ENCODE data around the gene MAST4. TPM values are rescaled to one million over a fixed set of nuclear protein-coding genes. Genes with fewer than 3 reads are reported as not detected.

MAST4 gene
- total and polyA plus RNA-seq, 2 of the 4 experiments (the other 2 are of a cell fraction) = 4.8 to 6.8 TPM

DNA sequence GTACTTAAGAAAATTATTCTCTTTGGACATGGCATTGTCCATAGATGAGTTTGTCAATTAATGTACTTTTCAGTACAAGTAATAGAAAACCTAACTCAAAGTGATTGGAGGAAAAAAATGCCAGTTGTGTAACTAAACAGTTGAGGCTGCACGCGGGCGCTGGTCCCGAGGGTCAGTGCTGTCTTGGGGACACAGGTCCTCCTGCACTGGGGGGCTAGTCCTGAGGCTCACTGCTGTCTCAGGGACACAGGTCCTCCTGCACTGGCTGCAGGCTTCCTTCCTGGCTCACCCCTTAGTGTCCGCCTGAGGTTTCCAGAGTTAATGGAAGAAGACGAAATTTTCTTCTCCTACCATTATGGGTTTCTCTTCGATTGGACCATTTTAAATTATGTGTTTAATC is 319.3 kb downstream of the MAST4 start:
- intact Hi-C loops (cut with micrococcal nuclease) = no loop called here
- no peak overlapping the region for H2BK120ac ChIP-seq (ENCODE audit: low read depth, low read length)
- no peak overlapping the region for H4K91ac ChIP-seq (ENCODE audit: insufficient read depth, low read depth, low read length)
- H3K36me3 ChIP-seq (ENCODE audit: control insufficient read depth, insufficient read depth, low read length) = no peaks in the 10 kb centered on the region
- no peak overlapping the region for H2AFZ ChIP-seq (replicated peaks; ENCODE audit: low read length, poor library complexity)
- no peak overlapping the region for H3K56ac ChIP-seq (ENCODE audit: extremely low read depth, insufficient read depth, low read length)
- H3K27me3 ChIP-seq (ENCODE audit: control insufficient read depth, insufficient read depth, low read length) = no peaks in the 10 kb centered on the region
- H4K8ac ChIP-seq (ENCODE audit: low read depth in 2 of 2, low read length in 2 of 2) = no peak overlapping the region
- no peak overlapping the region for H3K27ac ChIP-seq (ENCODE audit: insufficient read depth, low read length)
- H2BK20ac ChIP-seq (ENCODE audit: low read depth, low read length) = no peak overlapping the region
- BruUV-seq (replicated peaks) = no TSS peak
- no CpG with 5 or more reads among the region's 7 CpGs for WGBS, 2 experiments (ENCODE audit: extremely low coverage in 2 of 2, insufficient read length in 1 of 2)
- no peak for DNase-seq
- H3K4me3 ChIP-seq (ENCODE audit: insufficient read depth, low read depth, low read length) = no peak overlapping the region
- POLR2A ChIA-PET (ENCODE audit: unreplicated experiment) = no interaction called here
- H3K14ac ChIP-seq (replicated peaks; ENCODE audit: low read depth, low read length) = no peak overlapping the region
- in situ Hi-C loops (cut with MboI; ENCODE audit: low sequenced_read_pairs) = no loop called here
- H3K4ac ChIP-seq (ENCODE audit: low read depth, low read length) = no peak overlapping the region
- no peaks in the 10 kb centered on the region for H3K9me3 ChIP-seq (ENCODE audit: control insufficient read depth, insufficient read depth, low read length)
- H2BK5ac ChIP-seq (ENCODE audit: low read depth, low read length, poor library complexity, severe bottlenecking) = no peak overlapping the region
- no peak overlapping the region for H3K9ac ChIP-seq (ENCODE audit: low read depth, low read length)
- no peak for ATAC-seq (ENCODE audit: low read depth)
- CTCF ChIA-PET = no interaction called here
- no peak overlapping the region for H3K18ac ChIP-seq (ENCODE audit: low read depth, low read length)
- H2AK9ac ChIP-seq (replicated peaks; ENCODE audit: low read depth, low read length, poor library complexity) = no peak overlapping the region
- no peak for TF ChIP-seq POLR2A (IDR thresholded peaks at IDR 0.05; ENCODE audit: low read depth, low read length)
- no peak for TF ChIP-seq RCOR1 (IDR thresholded peaks at IDR 0.05; ENCODE audit: insufficient replicate concordance, low read length)
- TF ChIP-seq, protein P1, sequence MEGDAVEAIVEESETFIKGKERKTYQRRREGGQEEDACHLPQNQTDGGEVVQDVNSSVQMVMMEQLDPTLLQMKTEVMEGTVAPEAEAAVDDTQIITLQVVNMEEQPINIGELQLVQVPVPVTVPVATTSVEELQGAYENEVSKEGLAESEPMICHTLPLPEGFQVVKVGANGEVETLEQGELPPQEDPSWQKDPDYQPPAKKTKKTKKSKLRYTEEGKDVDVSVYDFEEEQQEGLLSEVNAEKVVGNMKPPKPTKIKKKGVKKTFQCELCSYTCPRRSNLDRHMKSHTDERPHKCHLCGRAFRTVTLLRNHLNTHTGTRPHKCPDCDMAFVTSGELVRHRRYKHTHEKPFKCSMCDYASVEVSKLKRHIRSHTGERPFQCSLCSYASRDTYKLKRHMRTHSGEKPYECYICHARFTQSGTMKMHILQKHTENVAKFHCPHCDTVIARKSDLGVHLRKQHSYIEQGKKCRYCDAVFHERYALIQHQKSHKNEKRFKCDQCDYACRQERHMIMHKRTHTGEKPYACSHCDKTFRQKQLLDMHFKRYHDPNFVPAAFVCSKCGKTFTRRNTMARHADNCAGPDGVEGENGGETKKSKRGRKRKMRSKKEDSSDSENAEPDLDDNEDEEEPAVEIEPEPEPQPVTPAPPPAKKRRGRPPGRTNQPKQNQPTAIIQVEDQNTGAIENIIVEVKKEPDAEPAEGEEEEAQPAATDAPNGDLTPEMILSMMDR (conservative IDR thresholded peaks at IDR 0.05; ENCODE audit: low read depth, low read length) = no peak
- no peak for TF ChIP-seq RFX5 (IDR thresholded peaks at IDR 0.05; ENCODE audit: low read depth, low read length)
- no peak for TF ChIP-seq NFE2L2 (IDR thresholded peaks at IDR 0.05; ENCODE audit: low read depth, low read length)
- no peak for TF ChIP-seq SMC3 (IDR thresholded peaks at IDR 0.05; ENCODE audit: low read depth, low read length)
- TF ChIP-seq RAD21 (IDR thresholded peaks at IDR 0.05; ENCODE audit: low read length) = no peak
- TF ChIP-seq CHD1 (IDR thresholded peaks at IDR 0.05; ENCODE audit: low read depth, low read length) = no peak
- TF ChIP-seq CEBPB (IDR thresholded peaks at IDR 0.05; ENCODE audit: low read depth, low read length) = no peak
- no peak for TF ChIP-seq MAZ (IDR thresholded peaks at IDR 0.05; ENCODE audit: borderline replicate concordance, low read depth, low read length)
- no peak overlapping the region for H4K5ac ChIP-seq (ENCODE audit: low read depth, low read length)
- H2AK5ac ChIP-seq (ENCODE audit: low read depth, low read length) = no peak overlapping the region
- no peak overlapping the region for H3K4me2 ChIP-seq (ENCODE audit: low read depth, low read length)
- H3K23ac ChIP-seq (ENCODE audit: low read depth, low read length) = no peak overlapping the region
- H4K20me1 ChIP-seq (ENCODE audit: insufficient read depth, low read length) = no peaks in the 10 kb centered on the region
- H3K79me1 ChIP-seq (ENCODE audit: low read depth in 1 of 2, low read length in 2 of 2) = no peaks in the 10 kb centered on the region
- H2BK15ac ChIP-seq (ENCODE audit: low read depth, low read length) = no peak overlapping the region
- H3K9me1 ChIP-seq (ENCODE audit: insufficient read depth, low read length) = no peaks in the 10 kb centered on the region
- dilution Hi-C loops (cut with HindIII; ENCODE audit: low sequenced_read_pairs, unreplicated experiment) = no loop called here
- no peaks in the 10 kb centered on the region for H3K4me1 ChIP-seq (ENCODE audit: control insufficient read depth, insufficient read depth, low read length)

All from IMR-90 (cell line).